GM12801 (cell line): ENCODE measurements around the gene MCM3.

Experiments used
- CTCF ChIP-seq: IDR thresholded peaks from one replicate; pipeline ENCODE4 v1.5.1; 2011; ENCODE audit warnings: control low read depth; ENCODE audit not compliant: insufficient read length; ENCODE audit errors: extremely low read depth

The MCM3 gene

GRCh38 chr6:52262620-52263344 is 21.8 kb downstream of the MCM3 start:
- TF ChIP-seq CTCF = no peak

GRCh38 chr6:52261229-52261628 is 23.3 kb downstream of the MCM3 start:
- no peak for TF ChIP-seq CTCF

- TF ChIP-seq CTCF = no peak
Measured at GRCh38 chr6:52260634-52261033, 23.9 kb downstream of the MCM3 start.

GRCh38 chr6:52255434-52255833 is 29.1 kb downstream of the MCM3 start:
- TF ChIP-seq CTCF = no peak

- no peak for TF ChIP-seq CTCF
Measured at GRCh38 chr6:52254731-52255378, 29.7 kb downstream of the MCM3 start.

GRCh38 chr6:52253494-52253893 is 31.0 kb downstream of the MCM3 start:
- TF ChIP-seq CTCF = no peak

- TF ChIP-seq CTCF = no peak
Measured at GRCh38 chr6:52251113-52251512, 33.4 kb downstream of the MCM3 start.
